ENCODE data around the gene RAB4A. TPM values are rescaled to one million over a fixed set of nuclear protein-coding genes. Genes with fewer than 3 reads are reported as not detected.
"Not testable (repeated sequence)": the region's sequence is repeated elsewhere in the genome, so short reads cannot be mapped to it uniquely, and the experiment has no call there.

RAB4A gene
- polyA plus RNA-seq, 4 donors: 55.6 to 57.7 (median 57.3) TPM

- DNase-seq (ENCODE audit: low read depth in 4 of 4, low spot score in 2 of 4): no peak
Observed at GRCh38 chr1:229271448-229272159, 693 bp downstream of the RAB4A start.

GRCh38 chr1:229272164-229273158 is 1.6 kb downstream of the RAB4A start:
- no peak for DNase-seq (ENCODE audit: low read depth in 4 of 4, low spot score in 2 of 4)

GRCh38 chr1:229273507-229274232 is 2.8 kb downstream of the RAB4A start:
- no peak for DNase-seq (ENCODE audit: low read depth in 4 of 4, low spot score in 2 of 4)

- DNase-seq (ENCODE audit: low read depth in 4 of 4, low spot score in 2 of 4): no peak
Observed at GRCh38 chr1:229275005-229275404, 4.1 kb downstream of the RAB4A start.

- DNase-seq (ENCODE audit: low read depth in 4 of 4, low spot score in 2 of 4): no peak
Observed at GRCh38 chr1:229278120-229278741, 7.3 kb downstream of the RAB4A start.

- DNase-seq (ENCODE audit: low read depth in 4 of 4, low spot score in 2 of 4): no peak
Observed at GRCh38 chr1:229279242-229279641, 8.3 kb downstream of the RAB4A start.

GRCh38 chr1:229280037-229280828 is 9.3 kb downstream of the RAB4A start:
- no peak for DNase-seq (ENCODE audit: low read depth in 4 of 4, low spot score in 2 of 4)

GRCh38 chr1:229280921-229281320 is 10.0 kb downstream of the RAB4A start:
- no peak for DNase-seq (ENCODE audit: low read depth in 4 of 4, low spot score in 2 of 4)

GRCh38 chr1:229281339-229281926 is 10.5 kb downstream of the RAB4A start:
- no peak for DNase-seq (ENCODE audit: low read depth in 4 of 4, low spot score in 2 of 4)

GRCh38 chr1:229282295-229282823 is 11.4 kb downstream of the RAB4A start:
- DNase-seq (ENCODE audit: low read depth in 4 of 4, low spot score in 2 of 4): no peak

GRCh38 chr1:229283183-229283611 is 12.3 kb downstream of the RAB4A start:
- no peak for DNase-seq (ENCODE audit: low read depth in 4 of 4, low spot score in 2 of 4)

GRCh38 chr1:229284887-229285286 is 14.0 kb downstream of the RAB4A start:
- DNase-seq (ENCODE audit: low read depth in 4 of 4, low spot score in 2 of 4): no peak

- no peak for DNase-seq (ENCODE audit: low read depth in 4 of 4, low spot score in 2 of 4)
Observed at GRCh38 chr1:229285440-229285839, 14.5 kb downstream of the RAB4A start.

GRCh38 chr1:229286099-229286766 is 15.3 kb downstream of the RAB4A start:
- DNase-seq (ENCODE audit: low read depth in 4 of 4, low spot score in 2 of 4): no peak

- no peak for DNase-seq (ENCODE audit: low read depth in 4 of 4, low spot score in 2 of 4)
Observed at GRCh38 chr1:229287267-229287666, 16.4 kb downstream of the RAB4A start.

- DNase-seq (ENCODE audit: low read depth in 4 of 4, low spot score in 2 of 4): no peak
Observed at GRCh38 chr1:229288516-229288915, 17.6 kb downstream of the RAB4A start.

GRCh38 chr1:229291686-229292085 is 20.8 kb downstream of the RAB4A start:
- DNase-seq (ENCODE audit: low read depth in 4 of 4, low spot score in 2 of 4): not testable (repeated sequence)

- no peak for DNase-seq (ENCODE audit: low read depth in 4 of 4, low spot score in 2 of 4)
Observed at GRCh38 chr1:229293528-229294204, 22.8 kb downstream of the RAB4A start.
